ENCODE data around the gene C7orf25. TPM values are rescaled to one million over a fixed set of nuclear protein-coding genes. Genes with fewer than 3 reads are reported as not detected.

The C7orf25 gene
- total and polyA plus RNA-seq, 2 of the 13 experiments (the other 11 are each of a cell fraction or from before 2014, with no cell fraction given) = 0.37 to 1.3 TPM

GRCh38 chr7:42931834-42932651 is 20.2 kb upstream of the C7orf25 start, which contains the start of the genes MRPL32 and PSMA2 (continued):
- TF ChIP-seq ARID4A (CRISPR knock-in tag; IDR thresholded peaks at IDR 0.05; ENCODE audit: borderline replicate concordance) (peak; percentile 84), BRD4 (CRISPR knock-in tag; IDR thresholded peaks at IDR 0.05) (peak; percentile 27; the same call in 1 of the 2 replicates), KDM5B (CRISPR knock-in tag; IDR thresholded peaks at IDR 0.05; ENCODE audit: borderline replicate concordance) (peak; percentile 79; the same call in 1 of the 2 replicates), NFIC (IDR thresholded peaks at IDR 0.05; ENCODE audit: low read length) (no peak), ZSCAN5A (CRISPR knock-in tag; IDR thresholded peaks at IDR 0.05; ENCODE audit: borderline replicate concordance) (no peak), ZNF674 (CRISPR knock-in tag; IDR thresholded peaks at IDR 0.05; ENCODE audit: low read depth) (no peak), ZNF547 (CRISPR knock-in tag; IDR thresholded peaks at IDR 0.05) (no peak), ELF3 (CRISPR knock-in tag; IDR thresholded peaks at IDR 0.05) (peak; percentile 74), CSRNP1 (CRISPR knock-in tag; IDR thresholded peaks at IDR 0.05) (no peak), CEBPZ (IDR thresholded peaks at IDR 0.05; ENCODE audit: low read length) (no peak), ZFX (CRISPR knock-in tag; IDR thresholded peaks at IDR 0.05; ENCODE audit: low read depth) (peak; percentile 79), ZNF280D (CRISPR knock-in tag; IDR thresholded peaks at IDR 0.05) (peak; percentile 41), ZSCAN20 (CRISPR knock-in tag; IDR thresholded peaks at IDR 0.05; ENCODE audit: borderline replicate concordance) (no peak)
